ENCODE results near the gene MRPS10.

- no peak for TF ChIP-seq CTCF (IDR thresholded peaks at IDR 0.05)
- no peak for TF ChIP-seq EZH2 (IDR thresholded peaks at IDR 0.05; ENCODE audit: borderline replicate concordance, insufficient read depth, low read depth, low read length, poor library complexity, severe bottlenecking)
These were observed 10.6 kb upstream of the MRPS10 start for GRCh38 chr6:42228305-42228704.
